KMS-11 (cell line): Measurements from ENCODE around the gene ACTA2.

ENCODE experiments used
- H2AFZ ChIP-seq: fragments of 200-600 bp; sonication (generic); 2 replicates; pipeline ENCODE4 v1.6.1; 2016; ENCODE audit warnings: antibody characterized with exemption, mixed run types, low read depth
- H3K27ac ChIP-seq: fragments of 200-600 bp; sonication (generic); 2 replicates; pipeline ENCODE4 v1.6.1; 2016; ENCODE audit warnings: mild to moderate bottlenecking, mixed run types
- H3K27me3 ChIP-seq: fragments of 200-600 bp; sonication (generic); 2 replicates; pipeline ENCODE4 v1.6.1; 2017; ENCODE audit warnings: mild to moderate bottlenecking, low read depth, mixed run types, moderate library complexity; ENCODE audit not compliant: insufficient read depth
- H3K36me3 ChIP-seq: fragments of 200-600 bp; sonication (generic); 2 replicates; pipeline ENCODE4 v1.6.1; 2017; ENCODE audit warnings: mild to moderate bottlenecking, mixed run types; ENCODE audit not compliant: insufficient read depth
- H3K4me1 ChIP-seq: fragments of 200-600 bp; sonication (generic); 2 replicates; pipeline ENCODE4 v1.6.1; 2016; ENCODE audit warnings: mild to moderate bottlenecking, low read depth, mixed run types; ENCODE audit not compliant: poor library complexity, severe bottlenecking
- H3K4me2 ChIP-seq: fragments of 200-600 bp; sonication (generic); 2 replicates; pipeline ENCODE4 v1.7.0; 2016; ENCODE audit warnings: mild to moderate bottlenecking, mixed run types
- H3K4me3 ChIP-seq: fragments of 200-600 bp; sonication (generic); IDR thresholded peaks from 2 replicates; pipeline ENCODE4 v1.6.1; 2017; ENCODE audit warnings: low read depth, low read length, mixed read lengths; ENCODE audit not compliant: insufficient read depth
- H3K79me2 ChIP-seq: fragments of 200-600 bp; sonication (generic); 2 replicates; pipeline ENCODE4 v1.6.1; 2016; ENCODE audit warnings: low read depth, mixed run types; ENCODE audit not compliant: insufficient read depth
- H3K9ac ChIP-seq: fragments of 200-600 bp; sonication (generic); 2 replicates; pipeline ENCODE4 v1.6.1; 2016; ENCODE audit warnings: mild to moderate bottlenecking, mixed run types
- H4K20me1 ChIP-seq: fragments of 200-600 bp; sonication (generic); 2 replicates; pipeline ENCODE4 v1.6.1; 2016; ENCODE audit warnings: mild to moderate bottlenecking, mixed run types; ENCODE audit not compliant: insufficient read depth
- CTCF ChIP-seq: fragments of 200-600 bp; sonication (generic); conservative IDR thresholded peaks from 2 replicates; pipeline ENCODE4 v1.6.1; 2017; ENCODE audit warnings: low read depth, mild to moderate bottlenecking, antibody characterized with exemption, low read length, moderate library complexity, mixed read lengths

ACTA2 gene

GRCh38 chr10:88896372-88896993 lies 56.1 kb downstream of the ACTA2 start:
- H3K9ac ChIP-seq: no peak overlapping the region
- H3K4me1 ChIP-seq: no peaks in the 10 kb centered on the region
- H3K4me2 ChIP-seq: no peak overlapping the region
- no peak overlapping the region for H2AFZ ChIP-seq
- H3K27me3 ChIP-seq: no peaks in the 10 kb centered on the region
- no peak for TF ChIP-seq CTCF
- H3K27ac ChIP-seq: no peak overlapping the region
- no peaks in the 10 kb centered on the region for H3K79me2 ChIP-seq
- no peak overlapping the region for H3K4me3 ChIP-seq
- H4K20me1 ChIP-seq: no peaks in the 10 kb centered on the region
- no peaks in the 10 kb centered on the region for H3K36me3 ChIP-seq

GRCh38 chr10:88895250-88895649 lies 57.3 kb downstream of the ACTA2 start:
- TF ChIP-seq CTCF: no peak
- Histone ChIP-seq H3K36me3 (no peaks in the 10 kb centered on the region), H3K4me2 (no peak overlapping the region), H4K20me1 (no peaks in the 10 kb centered on the region), H3K27ac (no peak overlapping the region), H3K27me3 (no peaks in the 10 kb centered on the region), H3K4me3 (no peak overlapping the region), H3K79me2 (no peaks in the 10 kb centered on the region), H2AFZ (no peak overlapping the region), H3K4me1 (no peaks in the 10 kb centered on the region), H3K9ac (no peak overlapping the region)

GRCh38 chr10:88893611-88894010 lies 59.0 kb downstream of the ACTA2 start:
- no peak overlapping the region for H3K4me2 ChIP-seq
- no peaks in the 10 kb centered on the region for H3K79me2 ChIP-seq
- no peak overlapping the region for H3K27ac ChIP-seq
- no peaks in the 10 kb centered on the region for H3K4me1 ChIP-seq
- no peaks in the 10 kb centered on the region for H4K20me1 ChIP-seq
- no peak overlapping the region for H3K9ac ChIP-seq
- H2AFZ ChIP-seq: no peak overlapping the region
- H3K36me3 ChIP-seq: no peaks in the 10 kb centered on the region
- no peaks in the 10 kb centered on the region for H3K27me3 ChIP-seq
- H3K4me3 ChIP-seq: no peak overlapping the region
- no peak for TF ChIP-seq CTCF

GRCh38 chr10:88892222-88892967 lies 60.2 kb downstream of the ACTA2 start:
- Histone ChIP-seq H3K36me3 (no peaks in the 10 kb centered on the region), H3K9ac (no peak overlapping the region), H3K27me3 (no peaks in the 10 kb centered on the region), H3K27ac (no peak overlapping the region), H3K79me2 (no peaks in the 10 kb centered on the region), H3K4me3 (no peak overlapping the region), H3K4me1 (no peaks in the 10 kb centered on the region), H2AFZ (no peak overlapping the region), H3K4me2 (no peak overlapping the region), H4K20me1 (no peaks in the 10 kb centered on the region)
- no peak for TF ChIP-seq CTCF
